Measurements from ENCODE around the gene RNASEH1.

- TF ChIP-seq PRDM15 (CRISPR knock-in tag; IDR thresholded peaks at IDR 0.05) (no peak), ATF3 (IDR thresholded peaks at IDR 0.05; ENCODE audit: borderline replicate concordance, extremely low read depth, low read depth, low read length) (no peak), ASH2L (IDR thresholded peaks at IDR 0.05; ENCODE audit: borderline replicate concordance, low read depth) (no peak), PKNOX1 (IDR thresholded peaks at IDR 0.05) (no peak), KAT2A (conservative IDR thresholded peaks at IDR 0.05; ENCODE audit: control insufficient read depth, low read depth, low read length) (no peak), SIX5 (IDR thresholded peaks at IDR 0.05; ENCODE audit: low read depth, low read length, severe bottlenecking) (no peak), CTCF (IDR thresholded peaks at IDR 0.05 in 2 of 3, conservative IDR thresholded peaks at IDR 0.05 in 1 of 3; ENCODE audit: control insufficient read depth in 2 of 3, extremely low read depth in 1 of 3, insufficient read depth in 1 of 3, low read depth in 3 of 3, low read length in 3 of 3) (no peak), YY1 (IDR thresholded peaks at IDR 0.05; ENCODE audit: low read depth, low read length) (no peak), SREBF2 (IDR thresholded peaks at IDR 0.05; ENCODE audit: low read length) (no peak)
Observed at GRCh38 chr2:3578987-3579386, 20.9 kb upstream of the RNASEH1 start.
